ENCODE results near the gene LPIN2.

The LPIN2 gene

DNA sequence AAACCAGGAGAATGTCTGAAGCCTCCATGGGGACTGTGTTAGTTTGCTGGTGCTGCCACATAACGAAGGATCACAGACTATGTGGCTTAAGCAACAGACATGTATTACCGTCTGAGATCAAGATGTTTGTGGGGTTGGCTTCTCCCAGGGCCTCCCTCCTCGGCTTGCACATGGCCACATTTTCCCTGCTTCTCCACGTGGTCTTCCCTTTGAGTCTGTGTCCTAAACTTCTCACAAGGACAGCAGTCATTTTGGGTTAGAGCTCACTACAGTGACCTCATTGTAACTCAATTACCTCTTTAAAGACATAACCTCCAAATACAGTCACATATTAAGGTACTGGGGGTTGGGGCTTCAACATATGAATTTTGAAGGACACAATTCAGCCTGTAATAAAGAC, 44.6 kb upstream of the LPIN2 start:
- Mint-ChIP-seq H3K27me3 (ENCODE audit: low read depth, poor library complexity) (peaks cover 11% of the 10 kb centered on the region), H3K4me3 (no peak overlapping the region), H3K4me1 (peaks cover 32% of the 10 kb centered on the region), H3K9me3 (peaks cover 17% of the 10 kb centered on the region), H3K27ac (no peak overlapping the region), H3K36me3 (ENCODE audit: low read depth) (peaks cover 14% of the 10 kb centered on the region)
- TF ChIP-seq, protein P1, sequence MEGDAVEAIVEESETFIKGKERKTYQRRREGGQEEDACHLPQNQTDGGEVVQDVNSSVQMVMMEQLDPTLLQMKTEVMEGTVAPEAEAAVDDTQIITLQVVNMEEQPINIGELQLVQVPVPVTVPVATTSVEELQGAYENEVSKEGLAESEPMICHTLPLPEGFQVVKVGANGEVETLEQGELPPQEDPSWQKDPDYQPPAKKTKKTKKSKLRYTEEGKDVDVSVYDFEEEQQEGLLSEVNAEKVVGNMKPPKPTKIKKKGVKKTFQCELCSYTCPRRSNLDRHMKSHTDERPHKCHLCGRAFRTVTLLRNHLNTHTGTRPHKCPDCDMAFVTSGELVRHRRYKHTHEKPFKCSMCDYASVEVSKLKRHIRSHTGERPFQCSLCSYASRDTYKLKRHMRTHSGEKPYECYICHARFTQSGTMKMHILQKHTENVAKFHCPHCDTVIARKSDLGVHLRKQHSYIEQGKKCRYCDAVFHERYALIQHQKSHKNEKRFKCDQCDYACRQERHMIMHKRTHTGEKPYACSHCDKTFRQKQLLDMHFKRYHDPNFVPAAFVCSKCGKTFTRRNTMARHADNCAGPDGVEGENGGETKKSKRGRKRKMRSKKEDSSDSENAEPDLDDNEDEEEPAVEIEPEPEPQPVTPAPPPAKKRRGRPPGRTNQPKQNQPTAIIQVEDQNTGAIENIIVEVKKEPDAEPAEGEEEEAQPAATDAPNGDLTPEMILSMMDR (IDR thresholded peaks at IDR 0.05), result no peak
- no peak for DNase-seq

DNA sequence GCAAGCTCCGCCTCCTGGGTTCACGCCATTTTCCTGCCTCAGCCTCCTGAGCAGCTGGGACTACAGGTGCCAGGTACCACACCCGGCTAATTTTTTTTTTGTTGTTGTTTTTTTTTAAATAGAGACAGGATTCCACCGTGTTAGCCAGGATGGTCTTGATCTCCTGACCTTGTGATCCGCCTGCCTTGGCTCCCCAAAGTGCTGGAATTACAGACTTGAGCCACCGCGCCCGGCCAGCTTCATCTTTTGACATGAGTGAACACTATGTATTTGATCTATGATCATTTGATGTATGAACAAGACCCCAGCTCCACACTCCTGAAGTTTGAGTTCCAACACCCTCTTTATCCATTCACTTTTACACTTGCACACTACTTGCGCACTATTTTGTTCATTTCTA, 43.4 kb upstream of the LPIN2 start:
- peaks cover 14% of the 10 kb centered on the region for H3K36me3 Mint-ChIP-seq (ENCODE audit: low read depth)
- peaks cover 21% of the 10 kb centered on the region for H3K9me3 Mint-ChIP-seq
- DNase-seq, result no peak
- H3K27me3 Mint-ChIP-seq (ENCODE audit: low read depth, poor library complexity), result peaks cover 11% of the 10 kb centered on the region
- H3K4me3 Mint-ChIP-seq, result no peak overlapping the region
- TF ChIP-seq, protein P1 (IDR thresholded peaks at IDR 0.05), result no peak
- H3K4me1 Mint-ChIP-seq, result peaks cover 19% of the 10 kb centered on the region
- no peak overlapping the region for H3K27ac Mint-ChIP-seq

DNA sequence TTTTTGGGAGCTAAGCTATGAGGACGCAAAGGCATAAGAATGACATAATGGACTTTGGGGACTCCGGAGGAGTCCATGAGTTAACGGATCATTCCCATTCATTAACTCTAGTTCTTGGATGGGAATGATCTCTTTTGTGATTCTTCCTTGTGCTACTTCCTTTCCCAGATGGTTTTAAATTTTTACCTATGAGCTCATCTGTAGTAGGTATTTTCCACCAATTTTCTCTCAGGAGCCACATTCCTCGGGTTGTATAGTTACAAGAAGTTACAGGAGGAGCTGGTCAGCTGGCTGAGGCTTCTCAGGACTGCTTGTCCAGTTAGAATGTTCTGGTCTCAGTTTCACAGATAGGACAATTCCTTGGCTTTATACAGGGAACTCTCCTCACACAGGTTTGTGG, 42.9 kb upstream of the LPIN2 start:
- Mint-ChIP-seq H3K4me3 (no peak overlapping the region), H3K36me3 (ENCODE audit: low read depth) (peaks cover 14% of the 10 kb centered on the region), H3K9me3 (peaks cover 21% of the 10 kb centered on the region), H3K4me1 (peaks cover 15% of the 10 kb centered on the region), H3K27ac (no peak overlapping the region), H3K27me3 (ENCODE audit: low read depth, poor library complexity) (peaks cover 9% of the 10 kb centered on the region)
- DNase-seq, result no peak
- TF ChIP-seq, protein P1 (IDR thresholded peaks at IDR 0.05), result no peak

DNA sequence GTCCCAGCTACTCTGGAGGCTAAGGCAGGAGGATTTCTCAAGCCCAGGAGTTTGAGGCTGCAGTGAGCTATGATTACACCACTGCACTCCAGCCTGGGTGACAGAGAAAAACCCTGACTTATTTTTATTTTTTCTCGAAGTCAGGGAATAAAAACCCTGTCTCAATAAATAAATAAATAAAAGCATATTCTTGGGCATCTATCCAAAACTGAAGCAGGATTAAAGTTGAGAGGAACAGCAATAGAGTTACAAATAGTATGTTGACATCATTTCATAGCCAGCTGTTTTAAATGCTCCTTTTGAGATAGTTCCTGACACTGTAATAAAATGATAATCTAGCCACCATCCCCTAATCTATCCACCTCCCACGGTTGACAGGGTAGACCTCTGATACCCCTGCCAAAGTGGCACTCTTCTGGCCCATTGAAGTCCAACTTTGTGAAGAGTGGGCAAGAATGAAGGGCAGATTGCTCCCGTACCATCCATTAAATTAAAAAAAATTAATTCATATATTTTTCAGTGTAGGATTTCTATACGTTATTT, 42.3 kb upstream of the LPIN2 start:
- TF ChIP-seq, protein P1 (IDR thresholded peaks at IDR 0.05), result no peak
- peaks cover 21% of the 10 kb centered on the region for H3K9me3 Mint-ChIP-seq
- peaks cover 7% of the 10 kb centered on the region for H3K27me3 Mint-ChIP-seq (ENCODE audit: low read depth, poor library complexity)
- peaks cover 10% of the 10 kb centered on the region for H3K4me1 Mint-ChIP-seq
- H3K27ac Mint-ChIP-seq, result no peak overlapping the region
- no peak for DNase-seq
- H3K36me3 Mint-ChIP-seq (ENCODE audit: low read depth), result peaks cover 14% of the 10 kb centered on the region
- no peak overlapping the region for H3K4me3 Mint-ChIP-seq

DNA sequence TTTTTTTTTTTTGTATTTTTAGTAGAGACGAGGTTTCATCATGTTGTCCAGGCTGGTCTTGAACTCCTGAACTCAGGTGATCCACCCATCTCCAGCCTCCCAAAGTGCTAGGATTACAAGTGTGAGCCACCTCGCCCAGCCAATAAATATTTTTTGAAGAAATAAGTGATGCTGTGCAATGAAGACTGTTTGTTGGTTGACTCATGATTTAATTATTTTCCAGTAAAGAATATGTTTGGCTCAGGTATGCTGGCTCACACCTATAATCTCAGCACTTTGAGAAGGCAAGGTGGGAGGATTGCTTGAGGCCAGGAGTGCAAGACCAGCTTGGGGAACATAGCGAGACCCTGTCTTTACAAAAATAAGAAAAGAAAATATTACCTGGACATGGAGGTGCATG, 41.8 kb upstream of the LPIN2 start:
- H3K27me3 Mint-ChIP-seq (ENCODE audit: low read depth, poor library complexity), result peaks cover 7% of the 10 kb centered on the region
- no peak for DNase-seq
- peaks cover 14% of the 10 kb centered on the region for H3K36me3 Mint-ChIP-seq (ENCODE audit: low read depth)
- no peak overlapping the region for H3K4me3 Mint-ChIP-seq
- H3K27ac Mint-ChIP-seq, result no peak overlapping the region
- H3K4me1 Mint-ChIP-seq, result peaks cover 7% of the 10 kb centered on the region
- TF ChIP-seq, protein P1 (IDR thresholded peaks at IDR 0.05), result no peak
- H3K9me3 Mint-ChIP-seq, result peaks cover 21% of the 10 kb centered on the region

DNA sequence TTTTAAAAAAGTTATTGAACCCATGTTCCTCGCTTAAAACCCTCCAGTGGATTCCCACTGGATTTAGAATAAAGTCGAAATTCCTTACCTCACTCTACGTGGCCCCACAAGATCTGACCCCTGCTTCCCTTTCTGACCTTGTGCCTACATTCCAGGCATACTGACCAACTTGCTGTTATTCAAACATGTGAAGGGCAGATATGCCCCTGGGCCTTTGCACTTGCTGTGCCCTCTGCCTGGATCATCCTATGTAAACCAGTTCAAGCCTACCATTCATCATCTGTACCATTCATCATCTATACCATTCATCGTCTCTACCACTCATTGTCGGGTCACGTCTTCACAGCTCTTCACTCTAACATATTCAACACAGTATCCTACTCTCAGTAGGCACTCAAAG, 41.3 kb upstream of the LPIN2 start:
- DNase-seq, result no peak
- no peak overlapping the region for H3K4me3 Mint-ChIP-seq
- no peak overlapping the region for H3K27ac Mint-ChIP-seq
- peaks cover 21% of the 10 kb centered on the region for H3K9me3 Mint-ChIP-seq
- H3K4me1 Mint-ChIP-seq, result peaks cover 4% of the 10 kb centered on the region
- peaks cover 7% of the 10 kb centered on the region for H3K27me3 Mint-ChIP-seq (ENCODE audit: low read depth, poor library complexity)
- H3K36me3 Mint-ChIP-seq (ENCODE audit: low read depth), result peaks cover 14% of the 10 kb centered on the region
- TF ChIP-seq, protein P1 (IDR thresholded peaks at IDR 0.05), result no peak
